H1 (cell line): ENCODE measurements around the gene SOSTDC1. TPM values are rescaled to one million over a fixed set of nuclear protein-coding genes. Genes with fewer than 3 reads are reported as not detected.

ENCODE experiments used
- CTCF ChIA-PET: fragments of 300-600 bp; sonication (Branson Sonifier 250); formaldehyde crosslinking; loops from one replicate; lab custom pipeline; 2021; ENCODE audit not compliant: partially characterized antibody; lab: Charles Lee
- POLR2A ChIA-PET: fragments of 300-600 bp; sonication (Branson Sonifier 250); formaldehyde crosslinking; loops from one replicate; lab custom pipeline; 2021; ENCODE audit warnings: inconsistent platforms; ENCODE audit not compliant: partially characterized antibody; lab: Charles Lee
- DNase-seq, 2 experiments: peaks; one replicate each; pipeline versions ENCODE4 v3.0.0 to v3.0.0-alpha.2; 2010 to 2022; ENCODE audit warnings: low spot score in 2 of 2, low read depth in 1 of 2, mixed read lengths in 1 of 2
- FAIRE-seq: peaks from 2 replicates; lab custom pipeline; 2011; peaks lifted over from hg19 to GRCh38; lab: Jason Lieb, UNC
- H2AFZ ChIP-seq: 2 replicates; pipeline ENCODE4 v1.8.1; 2012; ENCODE audit warnings: low read length, inconsistent platforms
- H2AK5ac ChIP-seq: 2 replicates; pipeline ENCODE4 v1.6.1; 2013; ENCODE audit warnings: low read depth, low read length
- H2BK120ac ChIP-seq: replicated peaks from 2 replicates; pipeline ENCODE3; 2013; ENCODE audit warnings: low read depth, low read length, inconsistent platforms
- H2BK12ac ChIP-seq: 2 replicates; pipeline ENCODE4 v1.6.1; 2013; ENCODE audit warnings: low read depth, low read length
- H2BK15ac ChIP-seq: 2 replicates; pipeline ENCODE4 v1.6.1; 2013; ENCODE audit warnings: low read length
- H2BK20ac ChIP-seq: 2 replicates; pipeline ENCODE4 v1.6.1; 2013; ENCODE audit warnings: low read length
- H2BK5ac ChIP-seq: 2 replicates; pipeline ENCODE4 v1.6.1; 2013; ENCODE audit warnings: low read depth, low read length
- H3K14ac ChIP-seq: 2 replicates; pipeline ENCODE4 v1.6.1; 2013; ENCODE audit warnings: inconsistent platforms; ENCODE audit not compliant: insufficient read length
- H3K18ac ChIP-seq: 2 replicates; pipeline ENCODE4 v1.6.1; 2013; ENCODE audit warnings: low read length; ENCODE audit errors: extremely low read depth
- H3K23ac ChIP-seq: 2 replicates; pipeline ENCODE4 v1.6.1; 2013; ENCODE audit warnings: inconsistent platforms; ENCODE audit not compliant: insufficient read length
- H3K23me2 ChIP-seq: 2 replicates; pipeline ENCODE4 v1.6.1; 2013; ENCODE audit warnings: low read depth, low read length
- H3K27ac ChIP-seq: 2 replicates; pipeline ENCODE4 v1.6.1; 2011; ENCODE audit warnings: low read depth, low read length, inconsistent platforms
- H3K27me3 ChIP-seq, 4 experiments: replicated peaks in 1 of 4; 1 replicate in 1 of 4; 2 replicates in 3 of 4; pipeline versions ENCODE4 v1.6.1 to v1.8.1; 2011 to 2013; ENCODE audit warnings: low read length in 3 of 4, mild to moderate bottlenecking in 3 of 4, inconsistent platforms in 2 of 4, mixed read lengths in 2 of 4, moderate library complexity in 1 of 4; ENCODE audit not compliant: control insufficient read depth in 3 of 4, insufficient read depth in 3 of 4; ENCODE audit errors: extremely low read depth in 1 of 4
- H3K36me3 ChIP-seq, 4 experiments: 2 replicates each; pipeline versions ENCODE4 v1.6.1 to v1.8.1; 2011 to 2013; ENCODE audit warnings: mild to moderate bottlenecking in 4 of 4, low read length in 3 of 4, moderate library complexity in 2 of 4, control low read depth in 1 of 4, inconsistent platforms in 1 of 4; ENCODE audit not compliant: insufficient read depth in 4 of 4, control insufficient read depth in 2 of 4
- H3K4ac ChIP-seq: replicated peaks from 2 replicates; pipeline ENCODE3; 2013; ENCODE audit warnings: low read length, low read depth, mixed read lengths, inconsistent platforms; ENCODE audit not compliant: insufficient read length
- H3K4me1 ChIP-seq, 4 experiments: replicated peaks in 1 of 4; 1 replicate in 1 of 4; 2 replicates in 3 of 4; pipeline versions ENCODE4 v1.6.1 to v1.8.1; 2011 to 2013; ENCODE audit warnings: low read length in 3 of 4, inconsistent platforms in 2 of 4, mixed read lengths in 1 of 4; ENCODE audit not compliant: insufficient read depth in 4 of 4, control insufficient read depth in 3 of 4
- H3K4me2 ChIP-seq, 2 experiments: 2 replicates each; pipeline versions ENCODE4 v1.6.1 to v1.8.1; 2011 to 2013; ENCODE audit warnings: low read depth in 2 of 2, low read length in 2 of 2, control low read depth in 1 of 2, inconsistent platforms in 1 of 2, mild to moderate bottlenecking in 1 of 2; ENCODE audit not compliant: insufficient read depth in 1 of 2
- H3K4me3 ChIP-seq, 4 experiments: fragments of 200-600, 300-600 bp in 1 of 4; sonication (generic), shearing (Covaris generic), sonication (Bioruptor Twin) in 1 of 4; 2 replicates each; pipeline versions ENCODE4 v1.5.1 to v1.8.1; 2011 to 2016; ENCODE audit warnings: low read length in 4 of 4, low read depth in 3 of 4, control low read depth in 2 of 4, inconsistent platforms in 2 of 4, mild to moderate bottlenecking in 2 of 4, mixed read lengths in 1 of 4, moderate library complexity in 1 of 4; ENCODE audit not compliant: insufficient read depth in 2 of 4; ENCODE audit errors: extremely low read depth in 1 of 4
- H3K56ac ChIP-seq: replicated peaks from 2 replicates; pipeline ENCODE3; 2013; ENCODE audit warnings: low read depth, mild to moderate bottlenecking, mixed read lengths, low read length, inconsistent platforms; ENCODE audit not compliant: insufficient read length
- H3K79me1 ChIP-seq: 2 replicates; pipeline ENCODE4 v1.6.1; 2013; ENCODE audit warnings: low read depth, low read length, control low read depth
- H3K79me2 ChIP-seq, 2 experiments: 2 replicates each; pipeline versions ENCODE4 v1.6.1 to v1.8.1; 2012 to 2013; ENCODE audit warnings: low read length in 2 of 2, mild to moderate bottlenecking in 2 of 2, inconsistent platforms in 1 of 2; ENCODE audit not compliant: insufficient read depth in 2 of 2, control insufficient read depth in 1 of 2
- H3K9ac ChIP-seq, 4 experiments: replicated peaks in 1 of 4; 1 replicate in 1 of 4; 2 replicates in 3 of 4; pipeline versions ENCODE4 v1.6.1 to v1.8.1; 2011 to 2013; ENCODE audit warnings: low read depth in 3 of 4, low read length in 3 of 4, control low read depth in 2 of 4, mild to moderate bottlenecking in 2 of 4, moderate library complexity in 2 of 4, inconsistent platforms in 1 of 4; ENCODE audit errors: extremely low read depth in 1 of 4
- H3K9me3 ChIP-seq, 2 experiments: 2 replicates each; pipeline versions ENCODE4 v1.6.1 to v1.8.1; 2012 to 2013; ENCODE audit warnings: mild to moderate bottlenecking in 2 of 2, moderate library complexity in 2 of 2, control low read depth in 1 of 2, inconsistent platforms in 1 of 2, low read depth in 1 of 2, low read length in 1 of 2, mixed read lengths in 1 of 2; ENCODE audit not compliant: insufficient read depth in 2 of 2
- H4K20me1 ChIP-seq, 2 experiments: replicated peaks in 1 of 2; 2 replicates each; pipeline versions ENCODE3 to v1.8.1; 2011 to 2013; ENCODE audit warnings: inconsistent platforms in 2 of 2, low read length in 2 of 2, mild to moderate bottlenecking in 1 of 2; ENCODE audit not compliant: insufficient read depth in 2 of 2, control insufficient read depth in 1 of 2
- H4K5ac ChIP-seq: 2 replicates; pipeline ENCODE4 v1.6.1; 2013; ENCODE audit warnings: low read length, low read depth, mixed read lengths, inconsistent platforms; ENCODE audit not compliant: insufficient read length
- H4K8ac ChIP-seq: 2 replicates; pipeline ENCODE4 v1.8.0; 2013; ENCODE audit warnings: mild to moderate bottlenecking, moderate library complexity, low read length, inconsistent platforms; ENCODE audit not compliant: insufficient read depth; ENCODE audit errors: extremely low read depth
- H4K91ac ChIP-seq: replicated peaks from 2 replicates; pipeline ENCODE3; 2013; ENCODE audit warnings: low read length, mixed read lengths, inconsistent platforms; ENCODE audit not compliant: insufficient read length
- EZH2 ChIP-seq: fragments of 200-600 bp; sonication (generic); IDR thresholded peaks from 2 replicates; pipeline ENCODE4 v1.7.1; 2012; ENCODE audit warnings: low read depth, mild to moderate bottlenecking, moderate library complexity, low read length, inconsistent platforms; ENCODE audit not compliant: severe bottlenecking
- TBP ChIP-seq: IDR thresholded peaks from 2 replicates; pipeline ENCODE4 v1.6.1; 2011; ENCODE audit warnings: low read depth, low read length, improper control_type of control experiment
- WGBS, 2 experiments: shearing (Covaris generic) in 1 of 2; methylation state at CpG; one replicate each; pipeline versions ENCODE4 v1.1.6 to v1.1.7; 2013 to 2015; ENCODE audit warnings: low lambda C conversion rate in 2 of 2, mixed read lengths in 2 of 2, inconsistent platforms in 1 of 2, low coverage in 1 of 2, missing lambda C conversion rate in 1 of 2; ENCODE audit not compliant: insufficient replicate concordance in 2 of 2, insufficient coverage in 1 of 2, insufficient read length in 1 of 2; ENCODE audit errors: extremely low coverage in 1 of 2, missing lambda C conversion rate in 1 of 2; 5-methylcytosine and 5-hydroxymethylcytosine counted together
- polyA plus RNA-seq, 7 experiments: library from polyadenylated mRNA; depleted of rRNA in 3 of 7; stranded (reverse) in 5 of 7; unstranded in 2 of 7; fragments of >200 nt in 5 of 7; fragments of 200-250 nt in 2 of 7; gene quantifications; 1 replicate in 5 of 7; 2 replicates in 1 of 7; 4 replicates in 1 of 7; pipeline versions ENCODE4 v1.2.1 to v1.2.3, GENCODE V29; 2011 to 2013; ENCODE audit warnings: missing spikeins in 2 of 7, mixed read lengths in 2 of 7
- total RNA-seq: library from RNA; stranded (reverse); fragmentation: NEBNext Ultra II Directional; extraction: Animal tissue kit (Norgen Biotek cat#: 25700); gene quantifications from 2 replicates; pipeline ENCODE4 v1.2.1, GENCODE V29; 2021

SOSTDC1 gene
- total and polyA plus RNA-seq, 2 of the 8 experiments (the other 6 are each of a cell fraction or from before 2014, with no cell fraction given) = 0.35 to 0.79 TPM

DNA sequence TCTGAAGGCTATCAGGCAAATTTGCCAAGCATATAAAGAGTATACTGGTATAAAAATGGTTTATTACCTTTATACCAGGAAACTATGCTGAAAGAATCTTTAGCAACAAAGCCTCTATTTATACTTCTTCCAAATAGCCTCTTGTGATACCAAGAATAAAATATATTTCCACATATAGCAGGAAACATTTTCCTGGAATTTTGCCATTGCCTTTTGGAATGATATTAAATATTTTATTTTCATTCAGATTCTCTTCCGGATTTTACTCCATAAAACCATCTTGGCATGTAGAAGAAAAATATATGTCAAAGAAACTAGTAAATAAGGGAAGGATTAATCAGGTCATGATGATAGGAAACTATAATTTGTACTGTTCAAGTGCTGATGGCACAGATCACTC is 17.7 kb downstream of the SOSTDC1 start:
- TF ChIP-seq EZH2 (no peak), TBP (no peak)
- 95% methylated on average over 1 of the region's 1 CpG; no CpG with 5 or more reads in 1 of the 2 experiments for WGBS, 2 experiments
- Histone ChIP-seq H3K23me2 (no peaks in the 10 kb centered on the region), H3K79me2 (no peaks in the 10 kb centered on the region), H4K91ac (no peak overlapping the region), H4K5ac (no peak overlapping the region), H3K23ac (no peak overlapping the region), H3K27me3 (no peaks in the 10 kb centered on the region), H2BK15ac (no peak overlapping the region), H4K8ac (no peak overlapping the region), H2BK5ac (no peak overlapping the region), H3K27ac (no peak overlapping the region), H3K14ac (no peak overlapping the region), H3K4me1 (no peaks in the 10 kb centered on the region), H3K4me3 (no peak overlapping the region), H3K4ac (no peak overlapping the region), H2AFZ (no peak overlapping the region), H2BK12ac (no peak overlapping the region), H2AK5ac (no peak overlapping the region), H3K9ac (no peak overlapping the region), H2BK20ac (no peak overlapping the region), H4K20me1 (no peaks in the 10 kb centered on the region), H2BK120ac (no peak overlapping the region), H3K56ac (no peak overlapping the region), H3K18ac (no peak overlapping the region), H3K36me3 (no peaks in the 10 kb centered on the region), H3K4me2 (no peak overlapping the region), H3K9me3 (no peaks in the 10 kb centered on the region), H3K79me1 (no peaks in the 10 kb centered on the region)
- POLR2A ChIA-PET = no interaction called here
- CTCF ChIA-PET = interaction anchor here (0.6 to 1.1 kb wide), 2 partner anchors 28 to 117 kb away, joined by 3 read pairs; no protein-coding TSS in a partner anchor
- FAIRE-seq (no peak), DNase-seq (no peak)
